Subcutaneous adipose tissue (tissue), 4 donors: ENCODE results near the gene BCAS4. TPM values are rescaled to one million over a fixed set of nuclear protein-coding genes. Genes with fewer than 3 reads are reported as not detected.

Source experiments
- total RNA-seq, 4 donors: library from RNA; depleted of rRNA; stranded (reverse); fragments of >200 nt; gene quantifications; one replicate each; pipeline ENCODE4 v1.1.0, GENCODE V29; 2016
- TF ChIP-seq, protein P1 (sequence below): fragments of 450-650 bp; IDR thresholded peaks from one replicate; pipeline ENCODE4 v1.5.1; 2016; ENCODE audit warnings: low read depth, mild to moderate bottlenecking, control low read depth, antibody characterized with exemption, moderate library complexity

The BCAS4 gene
- total RNA-seq, 4 donors from 2014 or later, result 0.49 to 14.8 (median 4.3) TPM

DNA sequence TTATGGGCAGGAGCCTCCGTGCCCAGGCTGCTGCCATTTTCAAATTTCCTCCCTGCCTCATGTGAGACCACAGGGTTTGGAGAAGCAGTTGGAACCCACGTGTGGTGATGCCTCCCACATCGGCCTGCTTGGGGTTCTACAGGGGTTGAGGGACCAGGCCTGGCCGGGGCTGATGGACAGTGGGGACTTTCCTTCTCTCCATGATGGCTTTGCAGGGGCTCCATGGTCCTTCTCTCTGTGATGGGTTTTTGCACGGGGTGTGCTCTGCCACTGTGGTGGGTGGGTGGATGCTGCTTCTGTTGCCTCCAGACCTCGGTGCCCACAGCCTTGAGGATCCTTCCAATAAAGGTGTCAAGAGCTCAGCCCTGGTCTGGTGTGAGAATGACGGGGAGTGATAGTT, 82.0 kb downstream of the BCAS4 start:
- TF ChIP-seq, protein P1, sequence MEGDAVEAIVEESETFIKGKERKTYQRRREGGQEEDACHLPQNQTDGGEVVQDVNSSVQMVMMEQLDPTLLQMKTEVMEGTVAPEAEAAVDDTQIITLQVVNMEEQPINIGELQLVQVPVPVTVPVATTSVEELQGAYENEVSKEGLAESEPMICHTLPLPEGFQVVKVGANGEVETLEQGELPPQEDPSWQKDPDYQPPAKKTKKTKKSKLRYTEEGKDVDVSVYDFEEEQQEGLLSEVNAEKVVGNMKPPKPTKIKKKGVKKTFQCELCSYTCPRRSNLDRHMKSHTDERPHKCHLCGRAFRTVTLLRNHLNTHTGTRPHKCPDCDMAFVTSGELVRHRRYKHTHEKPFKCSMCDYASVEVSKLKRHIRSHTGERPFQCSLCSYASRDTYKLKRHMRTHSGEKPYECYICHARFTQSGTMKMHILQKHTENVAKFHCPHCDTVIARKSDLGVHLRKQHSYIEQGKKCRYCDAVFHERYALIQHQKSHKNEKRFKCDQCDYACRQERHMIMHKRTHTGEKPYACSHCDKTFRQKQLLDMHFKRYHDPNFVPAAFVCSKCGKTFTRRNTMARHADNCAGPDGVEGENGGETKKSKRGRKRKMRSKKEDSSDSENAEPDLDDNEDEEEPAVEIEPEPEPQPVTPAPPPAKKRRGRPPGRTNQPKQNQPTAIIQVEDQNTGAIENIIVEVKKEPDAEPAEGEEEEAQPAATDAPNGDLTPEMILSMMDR, result no peak

DNA sequence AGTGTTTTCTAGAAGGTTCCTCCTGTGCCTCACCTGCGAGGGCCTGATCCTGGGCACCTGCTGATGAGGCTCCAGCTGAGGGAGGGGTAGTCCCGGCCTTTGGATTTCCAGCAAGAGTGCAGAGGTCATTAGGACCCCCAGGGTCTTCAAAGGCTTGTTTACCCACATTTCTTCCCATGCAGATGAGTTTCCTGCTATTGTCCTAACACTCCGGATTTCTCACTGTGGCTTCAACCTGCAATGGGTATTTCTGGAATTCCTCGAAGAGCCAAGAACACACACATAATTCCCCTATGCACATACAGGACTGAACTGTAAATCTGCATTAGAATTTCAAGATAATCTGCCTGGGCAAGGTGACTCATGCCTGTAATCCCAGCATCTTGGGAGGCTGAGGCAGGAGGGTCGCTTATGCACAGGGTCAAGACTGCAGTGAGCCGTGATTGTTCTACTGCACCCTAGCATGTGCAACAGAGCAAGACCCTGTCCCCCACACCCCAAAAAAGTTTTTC, 82.4 kb downstream of the BCAS4 start:
- TF ChIP-seq, protein P1, result no peak

DNA sequence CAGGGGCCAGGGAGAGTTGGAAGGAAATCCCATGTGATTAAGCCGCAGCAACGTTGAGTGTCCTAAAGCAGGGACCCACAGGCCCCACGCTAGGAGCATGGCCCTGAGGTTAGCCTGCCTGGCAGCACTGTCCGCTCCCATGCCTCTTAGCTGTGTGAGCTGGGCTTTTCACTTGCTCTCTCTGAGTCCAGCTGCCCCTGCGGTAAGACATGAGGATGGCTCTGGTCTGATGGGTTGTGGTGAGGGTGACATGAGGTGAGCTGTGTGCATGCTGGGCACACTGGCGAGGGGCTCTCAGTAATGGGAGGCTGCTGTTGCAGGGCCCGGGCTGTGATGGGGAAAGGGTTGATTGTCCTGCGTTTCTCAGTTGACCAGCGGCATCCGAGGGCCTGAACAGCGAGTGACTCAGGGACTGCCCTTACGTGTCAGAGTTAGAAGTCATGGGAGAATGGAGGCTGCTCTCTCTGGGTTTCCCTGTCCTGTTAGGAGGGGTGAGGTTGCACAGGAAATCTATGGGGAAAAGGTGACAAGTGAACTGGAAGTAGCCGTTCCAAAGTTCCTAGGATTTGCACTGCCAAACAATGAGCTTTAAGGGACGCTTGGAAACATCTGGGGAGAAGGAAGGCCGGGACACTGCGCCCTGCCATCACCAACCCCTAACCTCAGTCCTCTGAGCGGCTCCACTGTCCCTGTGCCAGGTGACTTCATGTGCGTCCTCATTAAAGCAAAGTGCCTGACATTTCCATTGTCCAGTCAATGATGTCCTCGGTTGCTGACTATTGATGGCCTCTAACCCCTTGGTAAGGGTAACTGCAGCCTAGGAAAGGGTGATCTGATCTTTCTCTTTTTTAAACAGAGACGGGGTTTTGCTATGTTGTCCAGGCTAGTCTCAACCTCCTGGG, 85.0 kb downstream of the BCAS4 start:
- TF ChIP-seq, protein P1, result no peak

DNA sequence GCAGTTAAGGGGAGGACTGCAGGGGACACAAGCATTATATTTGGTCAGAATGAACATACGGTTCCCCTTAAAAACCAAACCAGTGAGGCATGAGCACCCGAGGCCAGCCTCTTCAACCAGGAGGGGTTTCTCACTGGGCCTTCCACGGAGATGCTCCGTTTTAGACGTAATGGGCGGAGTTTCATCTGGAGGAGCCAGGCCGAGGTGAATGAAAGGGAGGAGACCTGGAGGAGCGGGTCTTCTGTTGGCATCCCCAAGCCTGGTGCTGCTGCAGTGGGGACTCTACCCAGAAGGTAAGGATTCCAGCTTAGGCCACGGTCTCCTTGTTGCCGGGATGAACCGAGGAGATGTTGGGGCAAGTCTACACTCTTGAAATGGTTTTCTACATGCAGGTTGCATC, 89.0 kb downstream of the BCAS4 start:
- TF ChIP-seq, protein P1, result no peak

DNA sequence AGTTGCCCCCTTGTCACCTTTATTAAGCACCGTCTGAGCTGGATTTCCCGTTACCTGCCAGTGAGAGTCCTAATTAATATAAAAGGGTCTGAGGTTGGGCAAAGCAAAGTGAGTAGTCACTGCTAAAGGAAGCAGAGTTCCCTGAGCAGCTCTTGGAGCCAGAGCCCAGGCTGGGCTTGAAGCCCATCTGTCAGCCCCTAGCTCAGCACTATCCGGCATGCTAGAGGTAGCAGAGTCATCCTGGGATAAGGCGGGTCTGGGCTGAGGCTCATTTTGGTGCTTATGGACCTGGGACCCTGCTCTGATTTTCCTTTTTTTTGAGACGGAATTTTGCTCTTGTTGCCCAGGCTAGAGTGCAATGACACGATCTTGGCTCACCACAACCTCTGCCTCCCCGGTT, 90.2 kb downstream of the BCAS4 start:
- TF ChIP-seq, protein P1, result no peak

DNA sequence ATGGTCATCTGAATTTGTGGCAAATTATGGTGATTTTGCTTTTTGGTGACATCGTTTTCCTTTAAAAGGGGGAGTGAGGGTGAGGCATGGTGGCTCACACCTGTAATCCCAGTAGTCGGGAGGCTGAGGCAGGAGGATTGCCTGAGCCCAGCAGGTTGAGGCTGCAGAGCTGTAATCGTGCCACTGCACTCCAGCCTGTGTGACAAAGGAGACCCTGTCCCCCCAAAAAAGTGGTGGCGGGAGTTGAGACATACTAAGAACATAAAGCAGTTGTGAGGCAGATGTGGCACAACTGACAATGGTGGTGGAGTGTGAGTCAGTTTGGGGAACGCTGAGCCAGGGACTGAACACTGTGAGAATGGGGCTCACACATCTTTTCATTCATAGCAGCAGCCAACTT, 90.9 kb downstream of the BCAS4 start:
- TF ChIP-seq, protein P1, result no peak

DNA sequence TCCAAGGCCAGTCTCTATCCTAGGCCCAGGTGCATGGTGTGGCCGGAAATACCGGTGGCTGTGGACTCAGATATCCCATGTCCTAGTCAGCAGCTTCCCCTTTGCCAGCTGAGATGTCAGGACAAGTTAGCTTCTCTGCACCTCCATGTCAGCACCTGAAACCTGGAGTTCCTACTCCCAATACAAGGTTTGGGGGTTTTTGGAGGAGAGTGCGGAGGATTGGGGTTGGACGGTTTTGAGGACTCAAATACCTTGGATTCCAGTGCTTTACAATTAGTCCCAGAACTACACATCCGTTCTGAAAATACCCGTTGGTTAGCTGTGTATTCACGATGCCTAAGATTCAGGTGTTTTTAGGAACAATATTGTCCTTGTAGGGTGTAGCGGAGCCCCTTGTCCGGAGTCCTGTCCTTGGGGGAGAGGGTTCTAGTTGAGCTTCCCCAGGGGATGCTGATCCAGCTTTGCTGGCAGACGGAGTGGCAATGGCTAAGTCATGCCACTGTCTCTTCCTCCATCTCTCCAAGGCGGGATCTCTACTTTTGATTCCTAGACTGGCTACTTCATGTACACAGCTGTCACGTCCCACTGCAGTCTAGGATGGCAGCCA, 91.4 kb downstream of the BCAS4 start:
- TF ChIP-seq, protein P1, result no peak
